CD4-positive, alpha-beta T cell treated with Interferon alpha-2 for 1 hour (primary cell): ENCODE data around the gene OR6T1.

ENCODE experiments used
- DNase-seq, 2 donors: peaks; one replicate each; pipeline ENCODE4 v3.0.0-alpha.2; 2020 to 2022

Gene OR6T1, protein sequence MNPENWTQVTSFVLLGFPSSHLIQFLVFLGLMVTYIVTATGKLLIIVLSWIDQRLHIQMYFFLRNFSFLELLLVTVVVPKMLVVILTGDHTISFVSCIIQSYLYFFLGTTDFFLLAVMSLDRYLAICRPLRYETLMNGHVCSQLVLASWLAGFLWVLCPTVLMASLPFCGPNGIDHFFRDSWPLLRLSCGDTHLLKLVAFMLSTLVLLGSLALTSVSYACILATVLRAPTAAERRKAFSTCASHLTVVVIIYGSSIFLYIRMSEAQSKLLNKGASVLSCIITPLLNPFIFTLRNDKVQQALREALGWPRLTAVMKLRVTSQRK

DNA sequence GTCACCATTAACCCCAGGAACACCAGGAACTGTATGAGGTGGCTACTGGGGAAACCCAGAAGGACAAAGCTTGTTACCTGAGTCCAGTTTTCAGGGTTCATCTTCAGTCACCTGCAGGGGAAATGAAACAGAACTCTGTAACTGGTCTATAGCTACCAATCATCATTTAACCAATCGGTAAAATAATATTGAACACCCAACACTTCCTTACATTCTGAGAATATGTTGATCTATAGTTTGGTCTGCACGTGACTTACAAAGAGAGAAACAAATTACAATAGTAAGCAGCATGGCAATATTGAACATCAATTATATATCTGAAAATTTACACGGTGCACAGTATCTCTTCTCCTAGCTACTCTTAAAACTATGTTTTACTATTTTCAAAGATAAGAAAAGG, at the start of gene OR6T1:
Gene OR6T1, minus strand, starts transcription at position 101 of the 400 bp plus-strand sequence. Its CDS starts 0 bp downstream, at position 101.
- no peak for DNase-seq

- no peak for DNase-seq
Observed at GRCh38 chr11:123979311-123979710, 35.7 kb upstream of the OR6T1 start.

DNA sequence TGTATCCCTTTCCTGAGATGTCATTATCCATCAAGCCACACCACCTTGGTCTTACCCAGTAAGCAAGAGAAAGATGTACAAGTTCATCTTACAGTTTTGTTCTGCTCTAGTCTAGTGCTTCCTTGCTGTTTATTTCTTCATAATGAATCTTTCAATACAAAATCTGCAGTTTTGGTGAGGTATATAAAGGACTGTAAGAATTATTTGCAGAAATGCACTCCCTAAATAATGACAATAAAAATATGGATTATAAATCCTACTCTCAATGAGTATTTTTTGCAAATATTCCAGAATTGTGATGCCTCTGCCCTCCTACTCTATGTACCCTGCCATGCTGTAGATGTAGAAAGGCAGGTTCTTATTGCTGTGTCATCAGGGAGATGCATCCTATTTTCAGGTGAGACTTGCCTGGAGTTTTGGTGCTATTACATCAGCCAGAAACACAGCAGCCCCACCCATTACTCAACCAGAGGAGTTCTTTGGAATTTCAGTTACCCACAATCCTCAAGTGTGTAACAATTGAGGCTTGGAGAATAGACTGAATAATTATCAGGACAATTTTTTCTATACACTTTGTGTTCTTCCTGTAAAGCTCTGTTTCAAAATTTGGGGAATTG, 34.2 kb upstream of the OR6T1 start, which contains the start of gene OR10S1:
Gene OR10S1, minus strand, starts transcription at position 51 of the 617 bp plus-strand sequence. CDS start 117 bp downstream, outside the sequence.
- DNase-seq, result no peak

DNA sequence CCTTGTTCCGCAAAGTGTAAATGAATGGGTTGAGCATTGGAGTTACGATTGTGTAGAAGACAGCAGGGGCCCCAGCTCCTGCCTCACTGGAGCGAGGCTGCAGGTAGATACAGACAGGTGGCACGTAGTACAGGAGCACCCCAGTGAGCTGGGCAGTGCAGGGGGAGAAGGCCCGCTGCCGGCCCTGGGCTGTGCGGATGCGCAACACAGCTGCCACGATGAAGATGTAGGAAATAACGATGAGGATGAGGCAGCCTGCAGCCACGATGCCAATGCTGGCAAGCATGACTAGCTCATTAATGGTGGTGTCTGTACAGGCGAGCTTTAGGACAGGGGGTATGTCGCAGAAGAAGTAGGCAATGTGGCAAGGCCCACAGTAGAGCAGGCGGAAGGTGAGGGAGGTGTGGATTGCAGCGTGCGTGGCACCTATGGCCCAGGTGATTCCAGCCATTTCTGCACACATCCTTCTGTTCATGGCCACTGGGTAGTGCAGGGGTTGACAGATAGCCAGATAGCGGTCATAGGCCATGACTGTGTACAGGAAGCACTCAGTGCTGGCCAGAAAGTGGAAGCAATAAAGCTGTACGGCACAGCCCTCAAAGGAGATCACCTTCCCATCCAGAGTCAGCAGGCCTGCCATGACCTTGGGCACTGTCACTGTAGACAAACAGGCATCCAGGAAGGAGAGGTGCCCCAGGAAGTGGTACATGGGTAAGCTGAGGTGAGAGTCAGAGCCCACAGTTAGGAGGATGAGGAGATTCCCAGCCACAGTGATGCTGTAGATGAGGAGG, 33.3 kb upstream of the OR6T1 start:
- no peak for DNase-seq

DNA sequence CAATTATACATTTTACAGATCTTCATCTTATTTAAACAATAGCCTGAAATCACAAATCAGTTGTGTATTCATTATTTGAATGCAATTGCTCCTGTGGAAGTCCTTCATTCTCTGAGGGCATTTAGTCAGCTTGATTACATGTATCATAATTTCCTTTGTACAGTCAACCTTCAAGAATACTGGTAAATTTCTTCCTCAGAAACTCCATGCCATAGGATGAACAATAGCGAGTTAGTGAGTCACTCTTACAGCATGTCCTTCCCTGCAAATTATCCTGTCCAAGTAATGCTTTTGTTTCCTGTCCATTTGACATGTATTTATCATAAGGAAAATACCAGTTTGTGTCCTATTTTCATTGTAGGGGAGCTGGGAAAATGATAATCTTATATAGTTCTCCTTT, 30.2 kb upstream of the OR6T1 start:
- DNase-seq, result no peak

GRCh38 chr11:123956752-123957151, 13.1 kb upstream of the OR6T1 start:
- DNase-seq, result no peak

GRCh38 chr11:123945132-123945531, 1.5 kb upstream of the OR6T1 start:
- DNase-seq, result no peak

DNA sequence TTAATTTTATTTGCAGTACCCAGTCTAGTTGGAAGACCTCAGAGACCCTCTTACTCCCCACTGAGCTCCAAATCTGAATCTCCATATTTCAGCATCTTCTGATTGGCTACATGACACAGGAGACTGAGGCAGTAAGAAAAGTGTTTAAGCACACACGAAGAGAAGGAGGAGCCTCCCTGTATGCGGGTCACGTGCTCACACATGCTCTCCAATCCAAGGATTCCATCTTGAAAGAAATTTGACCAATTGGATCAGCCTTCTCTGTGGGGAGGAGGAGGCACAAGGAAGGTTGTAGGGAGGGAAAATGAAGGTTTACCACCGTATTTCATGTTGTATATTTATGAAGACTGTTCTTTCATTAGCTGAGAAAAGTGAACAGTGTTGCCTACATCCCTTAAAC, 1.2 kb downstream of the OR6T1 start:
- DNase-seq, result no peak

- DNase-seq, result no peak
Observed at GRCh38 chr11:123939317-123939716, 4.3 kb downstream of the OR6T1 start, which contains the start of gene OR4D5. TSS of gene OR4D5 (plus strand) at chr11:123939617. CDS start at chr11:123939617, 0 bp downstream.

DNA sequence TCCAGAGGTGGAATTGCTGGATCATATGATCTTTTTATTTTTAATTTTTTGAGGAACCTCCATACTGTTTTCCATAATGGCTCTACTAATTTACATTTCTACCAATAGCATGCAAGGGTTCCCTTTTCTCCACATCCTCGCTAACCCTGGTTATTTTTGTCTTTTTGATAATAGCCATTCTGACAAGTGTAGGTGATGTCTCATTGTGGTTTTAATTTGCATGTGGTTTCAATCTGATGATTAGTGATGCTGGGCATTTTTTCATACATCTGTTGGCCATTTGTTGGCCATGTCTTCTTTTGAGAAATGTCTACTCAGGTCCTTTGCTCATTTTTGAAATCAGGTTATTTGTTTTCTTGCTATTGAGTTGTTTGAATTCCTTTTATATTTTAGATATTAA, 19.6 kb downstream of the OR6T1 start:
- no peak for DNase-seq

GRCh38 chr11:123920943-123921342, 22.7 kb downstream of the OR6T1 start:
- no peak for DNase-seq

DNA sequence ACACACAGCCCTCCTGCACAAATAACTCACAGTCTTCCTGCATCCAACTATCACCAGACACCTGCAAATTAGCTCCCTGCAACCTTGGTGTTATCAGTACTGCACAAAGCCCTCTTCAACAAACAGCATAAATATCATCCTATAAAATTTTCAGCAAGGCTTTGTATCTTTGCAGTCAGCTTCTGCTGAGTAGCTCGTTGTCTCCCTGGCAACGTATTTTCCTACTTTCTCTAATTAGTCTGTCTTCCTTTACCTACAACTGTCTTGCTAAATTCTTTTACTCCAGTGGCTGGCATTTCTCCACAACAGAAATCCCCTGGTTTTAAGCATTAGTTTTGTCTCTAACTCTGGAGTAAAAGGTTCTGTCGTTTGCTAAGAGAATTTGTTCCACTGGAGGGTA, 37.8 kb downstream of the OR6T1 start:
- DNase-seq, result no peak

DNA sequence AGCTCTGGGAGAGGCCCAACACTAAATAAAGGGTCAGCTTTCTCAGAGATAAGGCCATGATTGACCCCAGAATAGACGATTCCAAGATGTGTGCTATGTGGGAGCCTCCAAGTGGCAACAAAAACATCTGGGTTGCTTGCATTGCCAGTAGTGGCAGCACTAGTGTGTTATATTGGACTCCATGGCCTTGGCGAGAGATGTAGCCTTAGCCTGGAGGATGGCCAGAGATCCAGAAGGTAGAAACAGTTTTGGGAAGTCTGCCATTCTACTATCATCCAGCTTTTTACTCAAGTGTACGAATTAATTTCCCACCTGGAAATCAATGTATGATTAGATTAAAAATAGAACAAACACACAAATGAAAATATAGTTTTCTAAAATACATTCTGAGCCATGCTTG, 38.7 kb downstream of the OR6T1 start:
- DNase-seq, result no peak

DNA sequence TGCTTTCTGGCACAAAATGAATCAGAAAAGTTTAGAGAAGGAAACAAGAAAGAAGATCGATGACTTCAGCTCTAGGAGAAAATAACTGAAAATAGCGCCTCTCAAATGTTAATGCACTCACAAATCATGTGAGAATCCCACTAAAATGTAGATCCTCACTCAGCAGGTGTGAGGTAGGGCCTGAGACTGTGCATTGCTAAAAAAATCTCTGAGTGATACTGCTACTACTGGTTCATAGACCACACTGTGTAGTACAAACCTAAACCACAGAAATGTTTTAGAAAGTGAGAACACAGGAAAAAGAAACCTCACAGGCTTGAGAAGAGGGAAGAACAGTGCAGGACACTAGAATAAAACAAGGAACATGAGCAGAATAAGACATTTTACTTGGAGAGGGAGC, 39.7 kb downstream of the OR6T1 start:
- DNase-seq, result no peak

DNA sequence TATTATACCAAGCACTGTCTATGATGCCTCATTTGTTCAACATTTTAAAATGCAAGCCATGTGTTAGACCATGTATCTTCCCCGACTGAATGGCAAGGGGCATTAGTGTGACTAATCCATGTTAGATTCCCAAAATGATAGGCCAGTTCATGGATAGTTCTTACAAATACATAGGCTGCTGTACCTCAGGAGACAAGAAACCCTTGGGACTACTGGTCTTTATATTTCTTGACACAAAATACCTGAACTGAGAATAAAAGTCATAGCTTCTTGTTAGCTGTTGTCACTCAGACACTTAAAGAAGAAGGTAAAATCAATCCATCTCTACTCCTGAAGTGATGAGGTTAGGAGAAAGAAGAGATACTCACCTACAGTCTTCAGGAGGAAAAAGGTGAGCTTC, 41.8 kb downstream of the OR6T1 start, which contains the start of gene OR8D4:
Gene OR8D4, plus strand, starts transcription at position 301 of the 400 bp plus-strand sequence. CDS start 4,265 bp downstream, outside the sequence.
- DNase-seq, result no peak

GRCh38 chr11:123899792-123900191, 43.8 kb downstream of the OR6T1 start:
- no peak for DNase-seq
